IMR-90 (cell line): ENCODE measurements around the gene NDUFA7. TPM values are rescaled to one million over a fixed set of nuclear protein-coding genes. Genes with fewer than 3 reads are reported as not detected.
A peak's percentile ranks its signal among the peaks of the same experiment; 100 is the strongest.

Source experiments
- ATAC-seq: fragments of 200-7000 bp; cut with Tn5 transposase; 2 replicates; pipeline ENCODE4 v1.9.1; 2020; ENCODE audit warnings: low read depth, mild to moderate bottlenecking, moderate library complexity
- BruUV-seq: library from RNA; stranded (reverse); fragments of 400-500 nt; replicated peaks from 2 replicates; lab custom pipeline; 2021; lab: Mats Ljungman, UMichigan
- CTCF ChIA-PET: fragments of 300-600 bp; formaldehyde crosslinking; extraction: SDS; loops from one replicate; lab custom pipeline; 2021; ENCODE audit warnings: antibody characterized with exemption; lab: Yijun Ruan, JAX
- POLR2A ChIA-PET: fragments of 300-600 bp; sonication (Branson Sonifier 250); formaldehyde crosslinking; loops from one replicate; lab custom pipeline; 2022; ENCODE audit warnings: antibody characterized with exemption; ENCODE audit not compliant: unreplicated experiment; lab: Charles Lee
- DNase-seq: peaks from one replicate; pipeline ENCODE4 v3.0.0; 2013
- H2AFZ ChIP-seq: replicated peaks from 2 replicates; pipeline ENCODE3; 2013; ENCODE audit warnings: low read length, mild to moderate bottlenecking; ENCODE audit not compliant: poor library complexity
- H2AK5ac ChIP-seq: 2 replicates; pipeline ENCODE4 v1.6.1; 2013; ENCODE audit warnings: low read depth, low read length, inconsistent platforms
- H2AK9ac ChIP-seq: replicated peaks from 2 replicates; pipeline ENCODE3; 2013; ENCODE audit warnings: mild to moderate bottlenecking, low read depth, low read length, moderate library complexity; ENCODE audit not compliant: poor library complexity
- H2BK120ac ChIP-seq: 2 replicates; pipeline ENCODE4 v1.6.1; 2013; ENCODE audit warnings: low read depth, low read length, inconsistent platforms
- H2BK15ac ChIP-seq: 3 replicates; pipeline ENCODE4 v1.6.1; 2013; ENCODE audit warnings: low read depth, low read length, inconsistent platforms
- H2BK20ac ChIP-seq: 2 replicates; pipeline ENCODE4 v1.6.1; 2013; ENCODE audit warnings: low read depth, mild to moderate bottlenecking, inconsistent platforms, low read length, moderate library complexity
- H2BK5ac ChIP-seq: 2 replicates; pipeline ENCODE4 v1.6.1; 2013; ENCODE audit warnings: mild to moderate bottlenecking, low read depth, low read length, inconsistent platforms; ENCODE audit not compliant: poor library complexity, severe bottlenecking
- H3K14ac ChIP-seq: replicated peaks from 2 replicates; pipeline ENCODE4 v1.6.1; 2013; ENCODE audit warnings: low read depth, low read length, inconsistent platforms
- H3K18ac ChIP-seq: 2 replicates; pipeline ENCODE4 v1.6.1; 2013; ENCODE audit warnings: low read depth, low read length, control low read depth
- H3K23ac ChIP-seq: 2 replicates; pipeline ENCODE4 v1.6.1; 2013; ENCODE audit warnings: low read depth, low read length, inconsistent platforms
- H3K27ac ChIP-seq: 2 replicates; pipeline ENCODE4 v1.5.1; 2013; ENCODE audit warnings: mild to moderate bottlenecking, control low read depth, low read length; ENCODE audit not compliant: insufficient read depth
- H3K27me3 ChIP-seq: 2 replicates; pipeline ENCODE4 v1.6.1; 2013; ENCODE audit warnings: low read length; ENCODE audit not compliant: control insufficient read depth, insufficient read depth
- H3K36me3 ChIP-seq: 2 replicates; pipeline ENCODE4 v1.6.1; 2013; ENCODE audit warnings: low read length, mixed read lengths; ENCODE audit not compliant: control insufficient read depth, insufficient read depth
- H3K4ac ChIP-seq: 2 replicates; pipeline ENCODE4 v1.6.1; 2013; ENCODE audit warnings: low read depth, low read length, inconsistent platforms
- H3K4me1 ChIP-seq: 2 replicates; pipeline ENCODE4 v1.6.1; 2013; ENCODE audit warnings: low read length, mixed read lengths; ENCODE audit not compliant: control insufficient read depth, insufficient read depth
- H3K4me2 ChIP-seq: 2 replicates; pipeline ENCODE4 v1.6.1; 2013; ENCODE audit warnings: low read depth, mild to moderate bottlenecking, control low read depth, low read length, moderate library complexity
- H3K4me3 ChIP-seq: 2 replicates; pipeline ENCODE4 v1.5.1; 2013; ENCODE audit warnings: low read depth, mild to moderate bottlenecking, control low read depth, low read length, moderate library complexity; ENCODE audit not compliant: insufficient read depth
- H3K56ac ChIP-seq: 2 replicates; pipeline ENCODE4 v1.6.1; 2013; ENCODE audit warnings: low read length, inconsistent platforms; ENCODE audit not compliant: insufficient read depth; ENCODE audit errors: extremely low read depth
- H3K79me1 ChIP-seq, 2 experiments: 2 replicates each; pipeline ENCODE4 v1.6.1; 2013; ENCODE audit warnings: low read length in 2 of 2, inconsistent platforms in 1 of 2, low read depth in 1 of 2
- H3K9ac ChIP-seq: 2 replicates; pipeline ENCODE4 v1.6.1; 2013; ENCODE audit warnings: low read depth, low read length, control low read depth
- H3K9me1 ChIP-seq: 2 replicates; pipeline ENCODE4 v1.6.1; 2013; ENCODE audit warnings: low read length, inconsistent platforms; ENCODE audit not compliant: insufficient read depth
- H3K9me3 ChIP-seq: 2 replicates; pipeline ENCODE4 v1.6.1; 2013; ENCODE audit warnings: low read length; ENCODE audit not compliant: control insufficient read depth, insufficient read depth
- H4K20me1 ChIP-seq: 2 replicates; pipeline ENCODE4 v1.6.1; 2013; ENCODE audit warnings: low read length, inconsistent platforms; ENCODE audit not compliant: insufficient read depth
- H4K5ac ChIP-seq: 2 replicates; pipeline ENCODE4 v1.6.1; 2013; ENCODE audit warnings: mild to moderate bottlenecking, low read depth, low read length, control low read depth
- H4K8ac ChIP-seq, 2 experiments: 2 replicates each; pipeline ENCODE4 v1.6.1; 2013; ENCODE audit warnings: low read depth in 2 of 2, low read length in 2 of 2, control low read depth in 1 of 2, inconsistent platforms in 1 of 2
- H4K91ac ChIP-seq: 2 replicates; pipeline ENCODE4 v1.6.1; 2013; ENCODE audit warnings: low read depth, low read length, inconsistent platforms; ENCODE audit not compliant: insufficient read depth
- BHLHE40 ChIP-seq: fragments of 150-350 bp; IDR thresholded peaks from 2 replicates; pipeline ENCODE4 v1.6.1; 2016; ENCODE audit warnings: mild to moderate bottlenecking, low read depth, low read length
- CHD1 ChIP-seq: IDR thresholded peaks from 2 replicates; pipeline ENCODE4 v1.6.1; 2012; ENCODE audit warnings: low read depth, low read length, improper control_type of control experiment
- FOS ChIP-seq: fragments of 150-350 bp; IDR thresholded peaks from 2 replicates; pipeline ENCODE4 v1.6.1; 2016; ENCODE audit warnings: low read depth, low read length
- MAFK ChIP-seq: IDR thresholded peaks from 2 replicates; pipeline ENCODE4 v1.6.1; 2012; ENCODE audit warnings: low read depth, low read length, improper control_type of control experiment
- MAZ ChIP-seq: IDR thresholded peaks from 2 replicates; pipeline ENCODE4 v1.6.1; 2012; ENCODE audit warnings: low read depth, mild to moderate bottlenecking, low read length, improper control_type of control experiment, moderate library complexity, borderline replicate concordance
- MXI1 ChIP-seq: IDR thresholded peaks from 2 replicates; pipeline ENCODE4 v1.6.1; 2012; ENCODE audit warnings: low read depth, mild to moderate bottlenecking, low read length, moderate library complexity, borderline replicate concordance
- NFE2L2 ChIP-seq: fragments of 150-350 bp; IDR thresholded peaks from 2 replicates; pipeline ENCODE4 v1.6.1; 2016; ENCODE audit warnings: low read depth, mild to moderate bottlenecking, low read length
- POLR2A ChIP-seq: IDR thresholded peaks from 2 replicates; pipeline ENCODE4 v1.6.1; 2012; ENCODE audit warnings: mild to moderate bottlenecking, low read depth, low read length
- RAD21 ChIP-seq: IDR thresholded peaks from 2 replicates; pipeline ENCODE4 v1.6.1; 2012; ENCODE audit warnings: low read length, improper control_type of control experiment
- RCOR1 ChIP-seq: IDR thresholded peaks from 2 replicates; pipeline ENCODE4 v1.6.1; 2012; ENCODE audit warnings: mild to moderate bottlenecking, low read length, improper control_type of control experiment; ENCODE audit not compliant: insufficient replicate concordance
- RFX5 ChIP-seq: IDR thresholded peaks from 2 replicates; pipeline ENCODE4 v1.8.0; 2012; ENCODE audit warnings: low read depth, mild to moderate bottlenecking, low read length, moderate library complexity
- SMC3 ChIP-seq: fragments of 150-350 bp; IDR thresholded peaks from 2 replicates; pipeline ENCODE4 v1.6.1; 2016; ENCODE audit warnings: low read depth, mild to moderate bottlenecking, antibody characterized with exemption, low read length, moderate library complexity
- WGBS, 2 experiments: methylation state at CpG; one replicate each; pipeline versions ENCODE4 v1.1.5 to v1.1.7; 2013; ENCODE audit warnings: missing lambda C conversion rate in 2 of 2; ENCODE audit not compliant: insufficient read length in 1 of 2; ENCODE audit errors: extremely low coverage in 2 of 2; 5-methylcytosine and 5-hydroxymethylcytosine counted together
- dilution Hi-C: fragments of 300-500 bp; cut with HindIII; formaldehyde crosslinking; loops from one replicate; pipeline ENCODE4 v1.14.3; 2018; ENCODE audit warnings: low sequenced_read_pairs; ENCODE audit not compliant: unreplicated experiment
- in situ Hi-C: fragments of 300-500 bp; cut with MboI; formaldehyde crosslinking; loops from 3 replicates; pipeline ENCODE4 v1.14.3; 2019; ENCODE audit warnings: low sequenced_read_pairs, inconsistent platforms, mixed read lengths
- intact Hi-C: fragments of 100-400 bp; cut with micrococcal nuclease; formaldehyde crosslinking; loops from 2 replicates; pipeline ENCODE4 v1.10.0; 2022
- polyA plus RNA-seq, 3 experiments: library from polyadenylated mRNA; depleted of rRNA; stranded (reverse); fragments of >200 nt; gene quantifications; 2 replicates each; pipeline ENCODE4 v1.2.3, GENCODE V29; 2012; ENCODE audit warnings: low replicate concordance in 1 of 3
- total RNA-seq: library from RNA; depleted of rRNA; stranded (reverse); fragments of >200 nt; gene quantifications from 2 replicates; pipeline ENCODE4 v1.2.3, GENCODE V29; 2012
- TF ChIP-seq, protein P1 (sequence below): conservative IDR thresholded peaks from 2 replicates; pipeline ENCODE4 v1.5.1; 2012; ENCODE audit warnings: mild to moderate bottlenecking, low read depth, low read length, improper control_type of control experiment
- TF ChIP-seq, protein P2 (sequence below): fragments of 150-350 bp; IDR thresholded peaks from 2 replicates; pipeline ENCODE4 v1.6.1; 2017; ENCODE audit warnings: mild to moderate bottlenecking, antibody characterized with exemption, low read length, low read depth

The NDUFA7 gene
- total and polyA plus RNA-seq, 2 of the 4 experiments (the other 2 are of a cell fraction) = 20.6 to 50.7 TPM

DNA sequence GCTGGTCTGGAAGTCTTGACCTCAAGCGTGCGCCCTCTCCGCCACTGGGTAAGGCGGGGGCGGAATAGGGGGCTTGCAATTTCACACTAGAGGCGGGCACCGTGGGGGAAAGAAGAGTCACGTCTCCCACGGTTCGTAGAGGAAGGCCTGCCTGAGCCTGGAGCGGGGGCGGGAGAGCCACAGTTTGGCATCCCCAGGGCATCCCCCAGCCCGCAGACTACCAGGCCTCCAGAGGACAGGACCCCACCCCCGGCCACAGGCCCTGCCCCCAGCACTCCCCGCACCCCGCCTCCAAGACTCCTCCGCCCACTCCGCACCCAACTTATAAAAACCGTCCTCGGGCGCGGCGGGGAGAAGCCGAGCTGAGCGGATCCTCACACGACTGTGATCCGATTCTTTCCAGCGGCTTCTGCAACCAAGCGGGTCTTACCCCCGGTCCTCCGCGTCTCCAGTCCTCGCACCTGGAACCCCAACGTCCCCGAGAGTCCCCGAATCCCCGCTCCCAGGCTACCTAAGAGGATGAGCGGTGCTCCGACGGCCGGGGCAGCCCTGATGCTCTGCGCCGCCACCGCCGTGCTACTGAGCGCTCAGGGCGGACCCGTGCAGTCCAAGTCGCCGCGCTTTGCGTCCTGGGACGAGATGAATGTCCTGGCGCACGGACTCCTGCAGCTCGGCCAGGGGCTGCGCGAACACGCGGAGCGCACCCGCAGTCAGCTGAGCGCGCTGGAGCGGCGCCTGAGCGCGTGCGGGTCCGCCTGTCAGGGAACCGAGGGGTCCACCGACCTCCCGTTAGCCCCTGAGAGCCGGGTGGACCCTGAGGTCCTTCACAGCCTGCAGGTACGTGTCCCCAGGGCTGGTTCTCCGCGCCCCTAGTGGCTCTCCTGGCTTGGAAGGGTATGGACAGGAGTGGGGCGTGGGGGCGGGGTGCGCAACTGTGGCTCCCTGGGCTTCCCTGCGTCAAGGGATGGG, 42.9 kb upstream of the NDUFA7 start, which contains the start of gene ANGPTL4:
Gene ANGPTL4 (plus strand): TSS at position 353 of the 969 bp plus-strand sequence. CDS start 167 bp downstream, at position 520.
- peak within 1 kb of the TSS; percentile 63 for H4K91ac ChIP-seq
- TF ChIP-seq RAD21 (no peak), RFX5 (no peak), RCOR1 (no peak), NFE2L2 (no peak), MAFK (no peak), CHD1 (peak; percentile 80), MAZ (peak; percentile 59; the same call in 1 of the 2 replicates), POLR2A (peak; percentile 90), MXI1 (0 out of 2 replicates have a peak, but pooled peaks have one; percentile 53), SMC3 (no peak), FOS (no peak), BHLHE40 (peak; percentile 83)
- TF ChIP-seq, protein P1, sequence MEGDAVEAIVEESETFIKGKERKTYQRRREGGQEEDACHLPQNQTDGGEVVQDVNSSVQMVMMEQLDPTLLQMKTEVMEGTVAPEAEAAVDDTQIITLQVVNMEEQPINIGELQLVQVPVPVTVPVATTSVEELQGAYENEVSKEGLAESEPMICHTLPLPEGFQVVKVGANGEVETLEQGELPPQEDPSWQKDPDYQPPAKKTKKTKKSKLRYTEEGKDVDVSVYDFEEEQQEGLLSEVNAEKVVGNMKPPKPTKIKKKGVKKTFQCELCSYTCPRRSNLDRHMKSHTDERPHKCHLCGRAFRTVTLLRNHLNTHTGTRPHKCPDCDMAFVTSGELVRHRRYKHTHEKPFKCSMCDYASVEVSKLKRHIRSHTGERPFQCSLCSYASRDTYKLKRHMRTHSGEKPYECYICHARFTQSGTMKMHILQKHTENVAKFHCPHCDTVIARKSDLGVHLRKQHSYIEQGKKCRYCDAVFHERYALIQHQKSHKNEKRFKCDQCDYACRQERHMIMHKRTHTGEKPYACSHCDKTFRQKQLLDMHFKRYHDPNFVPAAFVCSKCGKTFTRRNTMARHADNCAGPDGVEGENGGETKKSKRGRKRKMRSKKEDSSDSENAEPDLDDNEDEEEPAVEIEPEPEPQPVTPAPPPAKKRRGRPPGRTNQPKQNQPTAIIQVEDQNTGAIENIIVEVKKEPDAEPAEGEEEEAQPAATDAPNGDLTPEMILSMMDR = 0 out of 2 replicates have a peak, but pooled peaks have one; percentile 12
- TF ChIP-seq, protein P2, sequence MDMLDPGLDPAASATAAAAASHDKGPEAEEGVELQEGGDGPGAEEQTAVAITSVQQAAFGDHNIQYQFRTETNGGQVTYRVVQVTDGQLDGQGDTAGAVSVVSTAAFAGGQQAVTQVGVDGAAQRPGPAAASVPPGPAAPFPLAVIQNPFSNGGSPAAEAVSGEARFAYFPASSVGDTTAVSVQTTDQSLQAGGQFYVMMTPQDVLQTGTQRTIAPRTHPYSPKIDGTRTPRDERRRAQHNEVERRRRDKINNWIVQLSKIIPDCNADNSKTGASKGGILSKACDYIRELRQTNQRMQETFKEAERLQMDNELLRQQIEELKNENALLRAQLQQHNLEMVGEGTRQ = no peak

More for the DNA sequence above, 42.9 kb upstream of the NDUFA7 start, which contains the start of gene ANGPTL4:
- H4K5ac ChIP-seq = peak within 1 kb of the TSS; percentile 49
- H2BK120ac ChIP-seq = peak within 1 kb of the TSS; percentile 56
- H3K4me3 ChIP-seq = peak within 1 kb of the TSS; percentile 70
- H2AFZ ChIP-seq = peak within 1 kb of the TSS; percentile 89
- in situ Hi-C loops = no loop called here
- peak within 1 kb of the TSS; percentile 63; the same call in 1 of the 2 replicates for H3K14ac ChIP-seq
- 2% methylated on average over 23 of the region's 81 CpGs; no CpG with 5 or more reads in 1 of the 2 experiments for WGBS, 2 experiments
- H3K9me3 ChIP-seq = no peaks in the 10 kb centered on the region
- peak within 1 kb of the TSS; percentile 50 to 72; a peak in 3 of 4 replicates for H4K8ac ChIP-seq
- H2BK20ac ChIP-seq = peak within 1 kb of the TSS; percentile 28; the same call in 1 of the 2 replicates
- H3K27me3 ChIP-seq = no peaks in the 10 kb centered on the region
- intact Hi-C loops = no loop called here
- H3K9ac ChIP-seq = peak within 1 kb of the TSS; percentile 75; the same call in 1 of the 2 replicates
- peaks cover 19% of the 10 kb centered on the region for H3K9me1 ChIP-seq
- H3K23ac ChIP-seq = peak within 1 kb of the TSS; percentile 82; the same call in 1 of the 2 replicates
- peak within 1 kb of the TSS; percentile 78 for H2BK5ac ChIP-seq
- H3K4me2 ChIP-seq = peak within 1 kb of the TSS; percentile 95
- peak within 1 kb of the TSS; percentile 81 for H3K27ac ChIP-seq
- peak; percentile 55 for DNase-seq
- CTCF ChIA-PET = interaction anchor here (1.0 to 1.1 kb wide), 2 partner anchors 9 to 217 kb away, joined by 3 read pairs; no protein-coding TSS in a partner anchor
- H3K4ac ChIP-seq = peak within 1 kb of the TSS; percentile 60
- peak; percentile 55 for ATAC-seq
- H2AK9ac ChIP-seq = peak within 1 kb of the TSS; percentile 88
- H3K4me1 ChIP-seq = peaks cover 25% of the 10 kb centered on the region
- H3K36me3 ChIP-seq = peaks cover 4% of the 10 kb centered on the region; the same call in 1 of the 2 replicates
- peak within 1 kb of the TSS; percentile 63; the same call in 1 of the 2 replicates for H3K56ac ChIP-seq
- H4K20me1 ChIP-seq = peaks cover 16% of the 10 kb centered on the region
- peak within 1 kb of the TSS; percentile 7; the same call in 2 of the 3 replicates for H2BK15ac ChIP-seq
- POLR2A ChIA-PET = interaction anchor here (0.5 kb wide), 1 partner anchor 46 kb away, joined by 3 read pairs; no protein-coding TSS in a partner anchor
- H2AK5ac ChIP-seq = peak within 1 kb of the TSS; percentile 61
- peak within 1 kb of the TSS; percentile 55 for H3K18ac ChIP-seq
- no TSS peak for BruUV-seq
- peaks cover 8 to 36% of the 10 kb centered on the region in 2 experiments; a peak in 3 of 4 replicates for H3K79me1 ChIP-seq
- dilution Hi-C loops = no loop called here
